ENCODE results near the gene ITGB8.
"Not testable (repeated sequence)": the region's sequence is repeated elsewhere in the genome, so short reads cannot be mapped to it uniquely, and the experiment has no call there.

ITGB8 gene

DNA sequence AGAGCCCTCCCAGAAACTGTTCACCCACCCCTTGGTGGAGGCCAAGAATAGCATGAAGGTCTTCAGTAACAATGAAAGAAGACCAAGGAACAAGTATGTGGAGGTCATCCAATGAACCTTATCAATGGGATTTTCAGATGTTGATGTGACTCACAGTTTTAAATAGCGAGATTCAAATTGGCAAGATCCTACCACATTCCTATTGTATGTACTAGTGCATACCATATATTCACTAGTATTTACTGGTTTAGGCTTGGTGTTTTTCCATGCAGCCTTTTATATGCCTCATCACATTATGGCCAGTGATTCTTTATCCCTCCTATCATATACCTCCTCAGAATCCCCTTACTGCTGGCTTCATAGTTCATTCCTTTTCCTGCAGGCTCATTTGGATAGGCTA lies 54.4 kb downstream of the ITGB8 start:
- no peak overlapping the region for H3K4me3 ChIP-seq (ENCODE audit: control insufficient read depth, low read depth, low read length)
- TF ChIP-seq, protein P1, sequence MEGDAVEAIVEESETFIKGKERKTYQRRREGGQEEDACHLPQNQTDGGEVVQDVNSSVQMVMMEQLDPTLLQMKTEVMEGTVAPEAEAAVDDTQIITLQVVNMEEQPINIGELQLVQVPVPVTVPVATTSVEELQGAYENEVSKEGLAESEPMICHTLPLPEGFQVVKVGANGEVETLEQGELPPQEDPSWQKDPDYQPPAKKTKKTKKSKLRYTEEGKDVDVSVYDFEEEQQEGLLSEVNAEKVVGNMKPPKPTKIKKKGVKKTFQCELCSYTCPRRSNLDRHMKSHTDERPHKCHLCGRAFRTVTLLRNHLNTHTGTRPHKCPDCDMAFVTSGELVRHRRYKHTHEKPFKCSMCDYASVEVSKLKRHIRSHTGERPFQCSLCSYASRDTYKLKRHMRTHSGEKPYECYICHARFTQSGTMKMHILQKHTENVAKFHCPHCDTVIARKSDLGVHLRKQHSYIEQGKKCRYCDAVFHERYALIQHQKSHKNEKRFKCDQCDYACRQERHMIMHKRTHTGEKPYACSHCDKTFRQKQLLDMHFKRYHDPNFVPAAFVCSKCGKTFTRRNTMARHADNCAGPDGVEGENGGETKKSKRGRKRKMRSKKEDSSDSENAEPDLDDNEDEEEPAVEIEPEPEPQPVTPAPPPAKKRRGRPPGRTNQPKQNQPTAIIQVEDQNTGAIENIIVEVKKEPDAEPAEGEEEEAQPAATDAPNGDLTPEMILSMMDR (conservative IDR thresholded peaks at IDR 0.05; ENCODE audit: control insufficient read depth, insufficient read depth, low read depth, low read length), result no peak
- peak; percentile 44 for DNase-seq (ENCODE audit: low read depth)

DNA sequence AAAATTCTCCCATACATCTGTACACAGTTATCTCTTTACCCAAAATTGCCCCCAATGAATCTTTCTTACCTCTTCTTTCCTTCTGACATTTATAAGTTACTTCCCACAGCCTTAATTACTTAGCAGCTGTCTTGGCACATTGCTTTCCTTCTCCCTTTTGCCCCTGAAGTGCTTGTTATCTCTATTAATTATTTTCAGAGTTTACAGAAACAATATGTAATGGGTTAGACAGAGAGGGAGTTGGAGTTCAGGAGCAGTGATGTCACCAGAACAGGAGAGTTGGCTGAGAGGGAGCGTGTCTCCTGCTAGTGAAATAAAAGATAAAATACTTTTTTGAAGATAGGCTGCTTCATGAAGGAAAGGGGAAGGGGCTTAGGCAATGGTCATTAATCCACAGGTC lies 57.4 kb downstream of the ITGB8 start:
- DNase-seq (ENCODE audit: low read depth), result no peak
- H3K4me3 ChIP-seq (ENCODE audit: control insufficient read depth, low read depth, low read length), result no peak overlapping the region
- TF ChIP-seq, protein P1 (conservative IDR thresholded peaks at IDR 0.05; ENCODE audit: control insufficient read depth, insufficient read depth, low read depth, low read length), result no peak

DNA sequence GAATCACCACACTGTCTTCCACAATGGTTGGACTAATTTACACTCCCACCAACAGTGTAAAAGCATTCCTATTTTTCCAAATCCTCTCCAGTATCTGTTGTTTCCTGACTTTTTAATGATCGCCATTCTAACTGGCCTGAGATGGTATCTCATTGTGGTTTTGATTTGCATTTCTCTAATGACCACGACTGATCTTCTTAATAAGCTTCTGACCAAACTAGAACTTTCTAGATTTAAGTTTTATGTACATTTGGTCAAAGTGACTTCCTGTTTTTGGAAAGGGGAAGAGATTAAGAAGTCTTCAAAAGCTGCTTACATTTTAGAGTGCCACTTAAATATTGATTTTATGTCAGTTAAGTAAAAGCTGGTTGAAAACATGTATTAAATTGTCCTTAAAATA lies 58.5 kb downstream of the ITGB8 start:
- not testable (repeated sequence) for DNase-seq (ENCODE audit: low read depth); H3K4me3 ChIP-seq (ENCODE audit: control insufficient read depth, low read depth, low read length)

DNA sequence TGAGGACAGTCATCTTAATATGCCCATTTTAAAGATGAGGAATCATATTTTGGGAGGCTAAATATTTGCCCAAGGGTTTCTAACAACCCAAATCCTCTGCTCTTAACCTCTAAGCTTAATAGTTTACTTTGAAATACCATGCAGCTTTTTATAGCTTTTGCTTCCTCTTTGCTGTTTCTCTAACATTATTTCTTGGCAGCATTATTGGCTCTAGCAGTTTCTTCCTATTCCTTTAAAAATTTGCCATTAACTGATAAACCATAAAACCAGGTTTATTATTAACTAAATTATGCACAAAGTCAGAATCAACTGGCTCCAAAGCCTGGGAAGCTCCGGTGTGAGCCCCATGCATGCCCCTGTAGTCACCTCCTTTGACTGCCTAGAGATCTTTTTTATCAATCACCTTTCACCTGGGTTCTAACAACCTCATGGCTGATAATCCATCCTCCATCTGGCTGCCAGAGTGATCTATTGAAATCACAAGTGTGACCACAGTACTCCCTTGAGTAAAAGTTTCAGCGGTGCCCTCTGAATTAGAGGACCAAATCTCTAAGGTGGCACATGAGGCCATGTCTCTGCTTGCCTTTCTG lies 62.4 kb downstream of the ITGB8 start:
- DNase-seq (ENCODE audit: low read depth), result no peak
- H3K4me3 ChIP-seq (ENCODE audit: control insufficient read depth, low read depth, low read length), result no peak overlapping the region
- TF ChIP-seq, protein P1 (conservative IDR thresholded peaks at IDR 0.05; ENCODE audit: control insufficient read depth, insufficient read depth, low read depth, low read length), result no peak

DNA sequence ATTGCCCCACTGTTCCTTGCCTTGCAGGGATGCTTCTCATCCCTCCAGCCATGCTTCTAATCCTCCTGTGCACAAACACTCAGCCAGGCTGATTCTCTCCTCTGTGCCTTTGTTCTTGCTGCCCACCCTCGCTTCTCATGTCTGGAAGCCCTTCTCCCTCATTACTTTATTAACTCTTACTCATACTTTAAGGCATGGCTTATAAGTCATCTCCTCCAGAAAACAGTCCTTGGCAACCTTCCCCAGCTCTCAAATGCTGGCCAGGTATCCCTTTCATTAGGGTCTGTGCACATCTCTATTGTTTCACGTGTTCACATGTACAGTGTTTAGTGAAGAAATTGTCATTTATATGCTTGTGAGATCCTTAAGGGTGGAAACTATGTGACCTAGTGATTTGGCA lies 62.9 kb downstream of the ITGB8 start:
- TF ChIP-seq, protein P1 (conservative IDR thresholded peaks at IDR 0.05; ENCODE audit: control insufficient read depth, insufficient read depth, low read depth, low read length), result no peak
- no peak overlapping the region for H3K4me3 ChIP-seq (ENCODE audit: control insufficient read depth, low read depth, low read length)
- no peak for DNase-seq (ENCODE audit: low read depth)

DNA sequence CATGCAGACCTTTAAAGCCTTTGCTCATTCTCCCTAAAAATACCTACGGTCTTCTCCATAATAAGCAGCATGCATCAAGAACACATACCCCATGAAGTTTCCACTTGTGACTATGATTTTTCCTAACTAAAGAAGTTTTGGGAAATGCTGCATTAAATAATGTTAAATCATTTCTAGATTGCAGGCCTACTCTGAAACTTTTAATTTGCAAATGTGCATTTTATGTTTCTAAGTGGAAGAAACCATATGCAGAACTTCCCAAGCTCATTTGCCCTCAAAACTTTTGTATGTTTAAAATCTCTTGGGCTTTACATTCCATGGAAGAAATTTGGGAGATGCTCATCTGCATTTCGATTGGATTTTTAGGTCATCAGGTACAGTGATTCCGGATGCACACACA lies 63.6 kb downstream of the ITGB8 start:
- DNase-seq (ENCODE audit: low read depth), result no peak
- TF ChIP-seq, protein P1 (conservative IDR thresholded peaks at IDR 0.05; ENCODE audit: control insufficient read depth, insufficient read depth, low read depth, low read length), result no peak
- H3K4me3 ChIP-seq (ENCODE audit: control insufficient read depth, low read depth, low read length), result no peak overlapping the region

DNA sequence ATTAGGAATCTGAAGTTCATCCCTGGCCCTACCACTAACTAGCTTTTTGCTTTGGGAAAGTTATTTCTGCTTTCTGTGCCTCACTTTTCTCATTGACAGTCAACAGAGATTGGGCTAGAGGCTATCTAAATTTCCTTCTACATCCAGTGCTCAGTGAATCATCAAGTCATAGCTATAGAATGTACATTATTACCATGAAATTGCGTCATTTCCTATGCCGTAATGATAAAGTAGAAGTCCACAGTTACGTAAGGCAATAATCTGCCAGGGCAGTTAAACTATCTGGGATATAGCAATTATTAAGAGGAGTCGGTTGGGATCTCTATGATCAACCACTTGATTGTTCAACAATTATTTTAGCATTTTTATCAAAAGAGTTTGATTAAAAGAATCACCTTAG lies 64.4 kb downstream of the ITGB8 start:
- peak; percentile 40 for DNase-seq (ENCODE audit: low read depth)

More for the DNA sequence above, 64.4 kb downstream of the ITGB8 start:
- H3K4me3 ChIP-seq (ENCODE audit: control insufficient read depth, low read depth, low read length), result no peak overlapping the region
- TF ChIP-seq, protein P1 (conservative IDR thresholded peaks at IDR 0.05; ENCODE audit: control insufficient read depth, insufficient read depth, low read depth, low read length), result no peak

All from fibroblast of mammary gland (primary cell).